Upper lobe of right lung (tissue), 1 donor: ENCODE results near the gene C1QL4. TPM values are rescaled to one million over a fixed set of nuclear protein-coding genes. Genes with fewer than 3 reads are reported as not detected.

ENCODE experiments used
- ATAC-seq: fragments of 200-7000 bp; cut with Tn5 transposase; one replicate; pipeline ENCODE4 v1.9.1; 2020; ENCODE audit warnings: mild to moderate bottlenecking, moderate library complexity
- DNase-seq: peaks from one replicate; pipeline ENCODE4 v3.0.0-alpha.2; 2020
- H3K27ac ChIP-seq: fragments of 200-600 bp; one replicate; pipeline ENCODE4 v1.8.0; 2022
- H3K27me3 ChIP-seq: fragments of 200-600 bp; one replicate; pipeline ENCODE4 v1.8.0; 2022; ENCODE audit warnings: mild to moderate bottlenecking
- H3K36me3 ChIP-seq: fragments of 200-600 bp; one replicate; pipeline ENCODE4 v1.8.0; 2022
- H3K4me1 ChIP-seq: fragments of 200-600 bp; one replicate; pipeline ENCODE4 v1.8.0; 2022
- H3K4me3 ChIP-seq: fragments of 200-600 bp; one replicate; pipeline ENCODE4 v1.8.0; 2022; ENCODE audit warnings: mild to moderate bottlenecking
- H3K9me3 ChIP-seq: fragments of 200-600 bp; one replicate; pipeline ENCODE4 v1.8.0; 2022
- CTCF ChIP-seq: fragments of 200-600 bp; IDR thresholded peaks from one replicate; pipeline ENCODE4 v1.8.0; 2022; ENCODE audit warnings: antibody characterized with exemption
- intact Hi-C: fragments of 100-400 bp; cut with DNase I; formaldehyde crosslinking; loops from one replicate; pipeline ENCODE4 v1.11.0; 2022
- total RNA-seq: library from RNA; stranded (reverse); fragmentation: NEBNext Ultra II Directional; extraction: Animal tissue kit (Norgen Biotek cat#: 25700); gene quantifications from one replicate; pipeline ENCODE4 v1.2.1, GENCODE V29; 2021
- donor health status: DM: no; HTN: yes; CAD: no; lungs with severe emphysema.

Gene C1QL4
- total RNA-seq, 1 donor from 2014 or later: not detected

GRCh38 chr12:49368240-49368600 is 31.2 kb upstream of the C1QL4 start:
- H3K9me3 ChIP-seq: no peaks in the 10 kb centered on the region
- no peaks in the 10 kb centered on the region for H3K36me3 ChIP-seq
- no peak for DNase-seq
- H3K27ac ChIP-seq: peak overlapping the region; percentile 91
- H3K4me1 ChIP-seq: peaks cover 24% of the 10 kb centered on the region
- no peak for TF ChIP-seq CTCF
- ATAC-seq: no peak
- H3K4me3 ChIP-seq: peak overlapping the region; percentile 86
- no peaks in the 10 kb centered on the region for H3K27me3 ChIP-seq
- intact Hi-C loops: no loop called here

GRCh38 chr12:49367381-49368239 is 30.6 kb upstream of the C1QL4 start, which contains the start of gene SPATS2:
TSS of gene SPATS2 (plus strand) at chr12:49367462. CDS start at chr12:49461013, 93,551 bp downstream.
- intact Hi-C loops: no loop called here
- H3K36me3 ChIP-seq: no peaks in the 10 kb centered on the region
- peaks cover 24% of the 10 kb centered on the region for H3K4me1 ChIP-seq
- ATAC-seq (peak; percentile 1), DNase-seq (peak; percentile 97)
- no peaks in the 10 kb centered on the region for H3K27me3 ChIP-seq
- H3K27ac ChIP-seq: peak within 1 kb of the TSS; percentile 91
- TF ChIP-seq CTCF: no peak
- peak within 1 kb of the TSS; percentile 86 for H3K4me3 ChIP-seq
- H3K9me3 ChIP-seq: no peaks in the 10 kb centered on the region

- peak; percentile 95 for ATAC-seq
These were observed 29.8 kb upstream of the C1QL4 start for GRCh38 chr12:49366652-49367380.

GRCh38 chr12:49366096-49366651 is 29.2 kb upstream of the C1QL4 start:
- H3K4me1 ChIP-seq: peaks cover 24% of the 10 kb centered on the region
- no peak for ATAC-seq
- intact Hi-C loops: no loop called here
- TF ChIP-seq CTCF: no peak
- no peak for DNase-seq
- H3K27ac ChIP-seq: peak overlapping the region; percentile 91
- H3K36me3 ChIP-seq: no peaks in the 10 kb centered on the region
- H3K9me3 ChIP-seq: no peaks in the 10 kb centered on the region
- peak overlapping the region; percentile 86 for H3K4me3 ChIP-seq
- H3K27me3 ChIP-seq: no peaks in the 10 kb centered on the region

More at GRCh38 chr12:49366652-49367380, 29.8 kb upstream of the C1QL4 start:
- Histone ChIP-seq H3K9me3 (no peaks in the 10 kb centered on the region), H3K36me3 (no peaks in the 10 kb centered on the region), H3K4me3 (peak overlapping the region; percentile 86), H3K4me1 (peaks cover 24% of the 10 kb centered on the region), H3K27me3 (no peaks in the 10 kb centered on the region), H3K27ac (peak overlapping the region; percentile 91)
- intact Hi-C loops: no loop called here
- DNase-seq: peak; percentile 94
- TF ChIP-seq CTCF: peak; percentile 30

GRCh38 chr12:49365542-49365941 is 28.6 kb upstream of the C1QL4 start:
- no peaks in the 10 kb centered on the region for H3K36me3 ChIP-seq
- no peaks in the 10 kb centered on the region for H3K9me3 ChIP-seq
- no peak overlapping the region for H3K27ac ChIP-seq
- ATAC-seq (no peak), DNase-seq (no peak)
- H3K4me1 ChIP-seq: peaks cover 24% of the 10 kb centered on the region
- TF ChIP-seq CTCF: no peak
- no peak overlapping the region for H3K4me3 ChIP-seq
- no peaks in the 10 kb centered on the region for H3K27me3 ChIP-seq
- intact Hi-C loops: no loop called here
